ENCODE results near the gene ERI3. TPM values are rescaled to one million over a fixed set of nuclear protein-coding genes. Genes with fewer than 3 reads are reported as not detected.
"Not testable (repeated sequence)": the region's sequence is repeated elsewhere in the genome, so short reads cannot be mapped to it uniquely, and the experiment has no call there.

ERI3 gene
- total RNA-seq, 1 experiment from 2014 or later = 108 TPM

- no peak for DNase-seq (ENCODE audit: low spot score)
Observed at GRCh38 chr1:44212355-44213221, 142.5 kb downstream of the ERI3 start.

- DNase-seq (ENCODE audit: low spot score) = no peak
Observed at GRCh38 chr1:44210595-44210994, 144.5 kb downstream of the ERI3 start.

DNA sequence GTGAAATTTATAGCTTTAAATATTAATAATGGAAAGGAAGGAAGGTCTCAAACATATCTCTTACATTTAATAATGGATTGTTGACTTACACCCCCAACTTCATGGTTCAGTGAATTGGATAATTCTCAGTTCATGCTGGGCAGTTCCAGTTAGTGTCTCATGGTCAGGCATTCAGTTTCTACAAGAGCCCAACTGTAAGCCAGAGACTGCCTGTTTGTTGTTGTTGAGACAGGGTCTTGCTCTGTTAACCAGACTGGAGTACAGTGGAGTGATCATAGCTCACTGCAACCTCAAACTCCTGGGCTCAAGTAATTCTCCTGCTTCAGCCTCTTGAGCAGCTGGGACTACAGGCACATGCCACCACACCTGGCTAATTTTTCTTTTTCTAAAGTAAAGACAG lies 146.8 kb downstream of the ERI3 start:
- no peak for DNase-seq (ENCODE audit: low spot score)

DNA sequence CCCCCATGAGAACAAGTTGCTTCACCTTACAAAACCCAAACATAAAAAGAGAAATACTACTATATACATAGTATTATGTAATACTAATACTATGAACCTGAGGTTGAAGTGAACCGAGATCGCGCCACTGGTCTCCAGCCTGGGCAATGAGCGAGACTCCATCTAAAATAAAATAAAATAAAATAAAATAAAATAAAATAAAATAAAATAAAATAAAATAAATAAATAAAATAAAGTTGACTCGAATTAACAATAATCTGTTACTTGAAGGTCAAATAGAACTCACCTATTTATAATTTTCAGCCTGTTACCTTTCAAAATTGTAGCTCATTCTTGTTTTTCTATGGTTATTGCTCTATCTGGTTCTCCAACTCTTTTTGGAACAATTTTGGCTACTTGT lies 148.5 kb downstream of the ERI3 start:
- DNase-seq (ENCODE audit: low spot score) = not testable (repeated sequence)

DNA sequence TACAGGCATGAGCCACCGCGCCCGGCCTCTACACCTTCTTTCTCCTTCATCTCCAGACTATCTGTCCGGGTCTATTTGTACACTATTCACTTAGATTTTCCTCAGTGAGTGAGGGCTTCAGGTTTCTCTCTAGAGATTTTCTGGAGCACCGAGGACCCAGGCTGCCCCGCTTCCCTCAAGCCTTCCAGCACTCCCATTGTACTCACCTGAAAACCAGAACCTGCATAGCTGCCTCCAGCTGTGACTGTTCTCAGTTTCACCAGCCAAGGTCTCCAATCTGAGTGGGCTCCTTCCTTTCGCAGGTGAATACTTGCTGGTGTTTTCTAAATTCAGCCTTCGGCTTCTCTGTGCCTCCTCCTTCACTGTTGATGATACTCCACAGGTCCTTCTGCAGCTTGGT lies 154.7 kb downstream of the ERI3 start:
- DNase-seq (ENCODE audit: low spot score) = no peak

- no peak for DNase-seq (ENCODE audit: low spot score)
Observed at GRCh38 chr1:44174630-44175029, 180.4 kb downstream of the ERI3 start.

Other genes with a start within 250 kb of the ERI3 start
- not detected in 2 replicates for gene KLF17, start 236.4 kb downstream of the ERI3 start, total RNA-seq (2014; rRNA removed; shearing (Covaris generic))
- not detected in 2 replicates for gene KLF18, start 213.6 kb downstream of the ERI3 start, total RNA-seq (2014; rRNA removed; shearing (Covaris generic))
- gene DMAP1, start 141.8 kb downstream of the ERI3 start, total RNA-seq (2014; rRNA removed; shearing (Covaris generic)) = 6.3 and 15.3 TPM in 2 replicates
- 65.1 and 79.6 TPM in 2 replicates for gene RNF220, start 50.0 kb upstream of the ERI3 start, total RNA-seq (2014; rRNA removed; shearing (Covaris generic))